Natural killer cell (primary cell): ENCODE measurements around the gene CALHM6. TPM values are rescaled to one million over a fixed set of nuclear protein-coding genes. Genes with fewer than 3 reads are reported as not detected.
A peak's percentile ranks its signal among the peaks of the same experiment; 100 is the strongest.

Experiments
- ATAC-seq, 3 donors: fragments of 150-1000 bp in 2 of 3; fragments of 200-7000 bp in 1 of 3; cut with Tn5 transposase; 1 replicate in 1 of 3; 2 replicates in 2 of 3; pipeline ENCODE4 v1.10.0; 2021; ENCODE audit warnings: mild to moderate bottlenecking in 2 of 3, moderate library complexity in 2 of 3
- DNase-seq, 2 donors: peaks; one replicate each; pipeline versions ENCODE4 v3.0.0 to v3.0.0-alpha.2; 2013 to 2021; ENCODE audit warnings: mixed read lengths in 1 of 2
- H3K27ac ChIP-seq: one replicate; pipeline ENCODE4 v1.5.1; 2013; ENCODE audit warnings: mild to moderate bottlenecking, low read length
- H3K27me3 ChIP-seq: one replicate; pipeline ENCODE4 v1.6.1; 2013; ENCODE audit warnings: low read length; ENCODE audit not compliant: control insufficient read depth, insufficient read depth
- H3K36me3 ChIP-seq: one replicate; pipeline ENCODE4 v1.6.1; 2013; ENCODE audit warnings: low read length; ENCODE audit not compliant: control insufficient read depth, insufficient read depth
- H3K4me1 ChIP-seq: one replicate; pipeline ENCODE4 v1.6.1; 2013; ENCODE audit warnings: low read length; ENCODE audit not compliant: control insufficient read depth, insufficient read depth
- H3K4me3 ChIP-seq: one replicate; pipeline ENCODE4 v1.5.1; 2013; ENCODE audit warnings: low read length
- H3K9me3 ChIP-seq: one replicate; pipeline ENCODE4 v1.6.1; 2013; ENCODE audit warnings: low read length; ENCODE audit not compliant: control insufficient read depth, insufficient read depth
- H3K27ac Mint-ChIP-seq, 2 donors: one replicate each; pipeline ENCODE4 v1.8.0; 2022; ENCODE audit warnings: mild to moderate bottlenecking in 2 of 2, mixed read lengths in 2 of 2, moderate library complexity in 1 of 2
- H3K27me3 Mint-ChIP-seq, 2 donors: one replicate each; pipeline ENCODE4 v1.8.0; 2022; ENCODE audit warnings: low read depth in 2 of 2, mixed read lengths in 2 of 2
- H3K36me3 Mint-ChIP-seq: one replicate; pipeline ENCODE4 v1.8.0; 2022; ENCODE audit warnings: mixed read lengths
- H3K4me1 Mint-ChIP-seq, 2 donors: one replicate each; pipeline ENCODE4 v1.8.0; 2022; ENCODE audit warnings: mixed read lengths in 2 of 2
- H3K4me3 Mint-ChIP-seq: one replicate; pipeline ENCODE4 v1.8.0; 2022; ENCODE audit warnings: mild to moderate bottlenecking, moderate library complexity, mixed read lengths
- H3K9me3 Mint-ChIP-seq, 2 donors: one replicate each; pipeline ENCODE4 v1.8.0; 2022; ENCODE audit warnings: mixed read lengths in 2 of 2
- WGBS: methylation state at CpG from one replicate; pipeline ENCODE4 v1.1.7; 2013; ENCODE audit warnings: missing lambda C conversion rate; ENCODE audit not compliant: insufficient coverage; 5-methylcytosine and 5-hydroxymethylcytosine counted together
- intact Hi-C: fragments of 100-400 bp; cut with micrococcal nuclease; formaldehyde crosslinking; loops from one replicate; pipeline ENCODE4 v1.14.2; 2022
- total RNA-seq, 4 donors: library from RNA; stranded (reverse); fragments of 120-200 nt in 1 of 4; gene quantifications; one replicate each; pipeline versions ENCODE4 v1.2.3 to v1.2.4, GENCODE V29; 2013 to 2022
- TF ChIP-seq, protein P1 (sequence below): fragments of 200-600 bp; IDR thresholded peaks from one replicate; pipeline ENCODE4 v1.8.0; 2022; ENCODE audit warnings: antibody characterized with exemption

CALHM6 gene
- total RNA-seq, 3 donors from 2014 or later (not counting 1 experiment from before 2014, with no cell fraction given): 7.9 to 20.6 (median 12.3) TPM

DNA sequence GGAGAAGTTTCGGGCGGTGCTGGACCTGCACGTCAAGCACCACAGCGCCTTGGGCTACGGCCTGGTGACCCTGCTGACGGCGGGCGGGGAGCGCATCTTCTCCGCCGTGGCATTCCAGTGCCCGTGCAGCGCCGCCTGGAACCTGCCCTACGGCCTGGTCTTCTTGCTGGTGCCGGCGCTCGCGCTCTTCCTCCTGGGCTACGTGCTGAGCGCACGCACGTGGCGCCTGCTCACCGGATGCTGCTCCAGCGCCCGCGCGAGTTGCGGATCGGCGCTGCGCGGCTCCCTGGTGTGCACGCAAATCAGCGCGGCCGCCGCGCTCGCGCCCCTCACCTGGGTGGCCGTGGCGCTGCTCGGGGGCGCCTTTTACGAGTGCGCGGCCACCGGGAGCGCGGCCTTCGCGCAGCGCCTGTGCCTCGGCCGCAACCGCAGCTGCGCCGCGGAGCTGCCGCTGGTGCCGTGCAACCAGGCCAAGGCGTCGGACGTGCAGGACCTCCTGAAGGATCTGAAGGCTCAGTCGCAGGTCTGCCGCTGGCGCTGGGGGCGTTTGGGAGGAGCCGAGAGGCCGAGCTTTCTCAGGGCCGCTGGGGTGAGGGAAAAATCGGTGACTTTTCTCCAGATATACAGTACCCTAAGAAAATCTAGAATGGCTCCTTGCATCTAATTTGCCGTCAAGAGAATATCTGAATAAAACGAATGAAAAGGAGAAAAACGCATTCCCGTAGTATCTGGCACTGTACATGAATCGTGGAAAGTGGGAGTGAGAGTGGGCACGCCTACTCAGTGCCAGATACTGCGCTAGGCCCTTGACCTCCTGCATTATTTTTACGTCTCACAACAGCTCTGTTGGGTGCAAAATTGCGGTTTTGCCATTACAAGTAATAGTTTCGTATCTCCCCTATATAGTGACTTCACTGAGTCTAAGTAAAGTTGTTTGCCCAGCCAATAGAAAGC lies 1.0 kb downstream of the CALHM6 start:
- peak; percentile 87 to 90 (median 90) for ATAC-seq
- H3K27ac Mint-ChIP-seq: peak overlapping the region; percentile 21 to 82
- H3K9me3 Mint-ChIP-seq: no peaks in the 10 kb centered on the region
- 2% methylated on average over 79 of the region's 84 CpGs for WGBS
- intact Hi-C loops: loop anchor here (2.0 kb wide), 1 partner anchor 15 kb away; no protein-coding TSS in a partner anchor
- TF ChIP-seq, protein P1, sequence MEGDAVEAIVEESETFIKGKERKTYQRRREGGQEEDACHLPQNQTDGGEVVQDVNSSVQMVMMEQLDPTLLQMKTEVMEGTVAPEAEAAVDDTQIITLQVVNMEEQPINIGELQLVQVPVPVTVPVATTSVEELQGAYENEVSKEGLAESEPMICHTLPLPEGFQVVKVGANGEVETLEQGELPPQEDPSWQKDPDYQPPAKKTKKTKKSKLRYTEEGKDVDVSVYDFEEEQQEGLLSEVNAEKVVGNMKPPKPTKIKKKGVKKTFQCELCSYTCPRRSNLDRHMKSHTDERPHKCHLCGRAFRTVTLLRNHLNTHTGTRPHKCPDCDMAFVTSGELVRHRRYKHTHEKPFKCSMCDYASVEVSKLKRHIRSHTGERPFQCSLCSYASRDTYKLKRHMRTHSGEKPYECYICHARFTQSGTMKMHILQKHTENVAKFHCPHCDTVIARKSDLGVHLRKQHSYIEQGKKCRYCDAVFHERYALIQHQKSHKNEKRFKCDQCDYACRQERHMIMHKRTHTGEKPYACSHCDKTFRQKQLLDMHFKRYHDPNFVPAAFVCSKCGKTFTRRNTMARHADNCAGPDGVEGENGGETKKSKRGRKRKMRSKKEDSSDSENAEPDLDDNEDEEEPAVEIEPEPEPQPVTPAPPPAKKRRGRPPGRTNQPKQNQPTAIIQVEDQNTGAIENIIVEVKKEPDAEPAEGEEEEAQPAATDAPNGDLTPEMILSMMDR: no peak
- peak overlapping the region; percentile 67 for H3K4me3 ChIP-seq
- peak overlapping the region; percentile 76 for H3K27ac ChIP-seq
- peak overlapping the region; percentile 90 for H3K4me3 Mint-ChIP-seq
- DNase-seq: peak; percentile 60 to 80
- peaks cover 15% of the 10 kb centered on the region for H3K4me1 ChIP-seq
- H3K27me3 ChIP-seq: no peaks in the 10 kb centered on the region
- H3K36me3 Mint-ChIP-seq: no peaks in the 10 kb centered on the region
- no peaks in the 10 kb centered on the region for H3K27me3 Mint-ChIP-seq
- H3K4me1 Mint-ChIP-seq: peaks cover 16 to 32% of the 10 kb centered on the region in 2 donors
- H3K36me3 ChIP-seq: no peaks in the 10 kb centered on the region
- H3K9me3 ChIP-seq: no peaks in the 10 kb centered on the region

DNA sequence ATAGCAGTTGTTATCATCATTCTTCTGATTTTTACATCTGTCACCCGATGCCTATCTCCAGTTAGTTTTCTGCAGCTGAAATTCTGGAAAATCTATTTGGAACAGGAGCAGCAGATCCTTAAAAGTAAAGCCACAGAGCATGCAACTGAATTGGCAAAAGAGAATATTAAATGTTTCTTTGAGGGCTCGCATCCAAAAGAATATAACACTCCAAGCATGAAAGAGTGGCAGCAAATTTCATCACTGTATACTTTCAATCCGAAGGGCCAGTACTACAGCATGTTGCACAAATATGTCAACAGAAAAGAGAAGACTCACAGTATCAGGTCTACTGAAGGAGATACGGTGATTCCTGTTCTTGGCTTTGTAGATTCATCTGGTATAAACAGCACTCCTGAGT lies 2.1 kb downstream of the CALHM6 start:
- H3K36me3 Mint-ChIP-seq: no peaks in the 10 kb centered on the region
- H3K4me1 Mint-ChIP-seq: peaks cover 16 to 32% of the 10 kb centered on the region in 2 donors
- no peaks in the 10 kb centered on the region for H3K9me3 Mint-ChIP-seq
- WGBS: 81% methylated on average over 4 of the region's 4 CpGs
- H3K36me3 ChIP-seq: no peaks in the 10 kb centered on the region
- H3K4me3 ChIP-seq: no peak overlapping the region
- H3K27me3 ChIP-seq: no peaks in the 10 kb centered on the region
- H3K4me3 Mint-ChIP-seq: peak overlapping the region; percentile 90
- TF ChIP-seq, protein P1: no peak
- ATAC-seq: no peak
- intact Hi-C loops: loop anchor here (2.0 kb wide), 1 partner anchor 14 kb away; no protein-coding TSS in a partner anchor
- H3K9me3 ChIP-seq: no peaks in the 10 kb centered on the region
- H3K27ac ChIP-seq: no peak overlapping the region
- no peak overlapping the region for H3K27ac Mint-ChIP-seq
- no peak for DNase-seq
- H3K27me3 Mint-ChIP-seq: no peaks in the 10 kb centered on the region
- H3K4me1 ChIP-seq: peaks cover 15% of the 10 kb centered on the region

DNA sequence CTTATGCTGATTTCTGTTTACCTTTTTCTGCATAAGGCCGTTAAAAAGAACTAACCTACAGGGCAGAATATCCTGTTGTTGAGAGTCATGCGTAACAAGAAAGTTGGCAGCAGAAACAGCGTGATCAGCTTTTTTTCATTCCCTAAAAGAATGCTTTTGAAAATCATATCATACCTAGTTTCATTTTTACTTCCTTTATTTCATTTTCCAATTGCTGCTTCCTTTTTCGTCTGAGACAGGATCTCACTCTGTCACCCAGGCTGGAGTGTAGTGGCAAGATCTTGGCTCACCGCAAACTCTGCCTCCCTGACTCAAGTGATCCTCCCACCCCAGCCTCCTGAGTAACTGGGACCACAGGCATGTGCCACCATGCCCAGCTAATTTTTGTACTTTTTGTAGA lies 4.1 kb downstream of the CALHM6 start:
- Mint-ChIP-seq H3K27ac (no peak overlapping the region), H3K4me1 (peaks cover 16 to 32% of the 10 kb centered on the region in 2 donors), H3K4me3 (no peak overlapping the region), H3K27me3 (no peaks in the 10 kb centered on the region), H3K36me3 (no peaks in the 10 kb centered on the region), H3K9me3 (no peaks in the 10 kb centered on the region)
- ATAC-seq (no peak), DNase-seq (no peak)
- H3K4me3 ChIP-seq: no peak overlapping the region
- peak overlapping the region; percentile 43 for H3K27ac ChIP-seq
- intact Hi-C loops: no loop called here
- no peaks in the 10 kb centered on the region for H3K9me3 ChIP-seq
- TF ChIP-seq, protein P1: no peak
- H3K36me3 ChIP-seq: no peaks in the 10 kb centered on the region
- H3K27me3 ChIP-seq: no peaks in the 10 kb centered on the region
- peaks cover 15% of the 10 kb centered on the region for H3K4me1 ChIP-seq
- 45% methylated on average over 5 of the region's 5 CpGs for WGBS
